GM12864 (cell line): Measurements from ENCODE around the gene RBM38.

Experiments used
- DNase-seq: peaks from one replicate; pipeline ENCODE4 v3.0.0-alpha.2; 2011; ENCODE audit warnings: low read depth
- H3K4me3 ChIP-seq: 2 replicates; pipeline ENCODE4 v1.5.1; 2011; ENCODE audit warnings: mild to moderate bottlenecking, low read depth, low read length, control low read depth
- TF ChIP-seq, protein P1 (sequence below): IDR thresholded peaks from 2 replicates; pipeline ENCODE4 v1.5.1; 2011; ENCODE audit warnings: low read depth, mild to moderate bottlenecking, moderate library complexity, low read length, control low read depth, inconsistent platforms; ENCODE audit errors: missing control alignments

The RBM38 gene

DNA sequence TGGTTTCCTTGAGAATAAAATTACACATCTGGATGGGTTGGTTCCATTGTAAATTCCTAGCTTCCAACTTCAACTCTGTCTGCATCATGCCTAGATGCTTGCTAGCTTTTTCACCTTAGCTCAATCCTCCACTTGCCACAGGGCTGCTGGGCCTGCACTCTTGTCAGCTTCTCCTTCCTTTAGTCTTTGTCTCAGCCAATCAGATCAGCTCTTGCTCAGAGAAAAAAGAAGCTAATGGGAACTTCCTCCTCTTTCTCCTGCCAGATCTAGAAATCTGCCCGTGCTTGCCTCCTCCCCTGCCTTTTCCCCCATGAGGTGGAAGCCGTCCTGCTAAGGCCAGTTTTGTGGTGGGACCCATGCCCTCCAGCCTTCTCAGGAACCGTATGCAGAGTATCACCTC, 21.6 kb upstream of the RBM38 start:
- TF ChIP-seq, protein P1, sequence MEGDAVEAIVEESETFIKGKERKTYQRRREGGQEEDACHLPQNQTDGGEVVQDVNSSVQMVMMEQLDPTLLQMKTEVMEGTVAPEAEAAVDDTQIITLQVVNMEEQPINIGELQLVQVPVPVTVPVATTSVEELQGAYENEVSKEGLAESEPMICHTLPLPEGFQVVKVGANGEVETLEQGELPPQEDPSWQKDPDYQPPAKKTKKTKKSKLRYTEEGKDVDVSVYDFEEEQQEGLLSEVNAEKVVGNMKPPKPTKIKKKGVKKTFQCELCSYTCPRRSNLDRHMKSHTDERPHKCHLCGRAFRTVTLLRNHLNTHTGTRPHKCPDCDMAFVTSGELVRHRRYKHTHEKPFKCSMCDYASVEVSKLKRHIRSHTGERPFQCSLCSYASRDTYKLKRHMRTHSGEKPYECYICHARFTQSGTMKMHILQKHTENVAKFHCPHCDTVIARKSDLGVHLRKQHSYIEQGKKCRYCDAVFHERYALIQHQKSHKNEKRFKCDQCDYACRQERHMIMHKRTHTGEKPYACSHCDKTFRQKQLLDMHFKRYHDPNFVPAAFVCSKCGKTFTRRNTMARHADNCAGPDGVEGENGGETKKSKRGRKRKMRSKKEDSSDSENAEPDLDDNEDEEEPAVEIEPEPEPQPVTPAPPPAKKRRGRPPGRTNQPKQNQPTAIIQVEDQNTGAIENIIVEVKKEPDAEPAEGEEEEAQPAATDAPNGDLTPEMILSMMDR, result no peak
- H3K4me3 ChIP-seq, result no peak overlapping the region
- DNase-seq, result no peak

DNA sequence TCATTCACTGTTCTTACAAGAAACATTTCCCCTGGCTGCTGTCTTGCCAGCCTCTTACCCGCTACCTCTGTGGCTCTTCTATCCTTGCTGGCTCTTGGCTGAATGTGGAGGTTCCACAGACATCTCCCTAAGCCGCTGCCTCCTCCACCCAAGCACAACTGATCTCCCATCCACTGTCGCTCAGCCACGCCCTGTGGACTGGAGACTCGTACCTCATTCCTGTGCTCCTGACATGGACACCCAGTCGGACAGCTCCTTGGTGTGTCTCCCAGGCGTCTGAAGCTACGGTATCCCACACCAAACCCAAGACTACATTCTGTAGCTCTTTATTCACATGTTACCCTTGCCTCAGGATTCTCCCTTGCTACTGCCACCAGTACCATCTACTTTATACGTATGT, 20.9 kb upstream of the RBM38 start:
- TF ChIP-seq, protein P1, result no peak
- H3K4me3 ChIP-seq, result no peak overlapping the region
- no peak for DNase-seq

DNA sequence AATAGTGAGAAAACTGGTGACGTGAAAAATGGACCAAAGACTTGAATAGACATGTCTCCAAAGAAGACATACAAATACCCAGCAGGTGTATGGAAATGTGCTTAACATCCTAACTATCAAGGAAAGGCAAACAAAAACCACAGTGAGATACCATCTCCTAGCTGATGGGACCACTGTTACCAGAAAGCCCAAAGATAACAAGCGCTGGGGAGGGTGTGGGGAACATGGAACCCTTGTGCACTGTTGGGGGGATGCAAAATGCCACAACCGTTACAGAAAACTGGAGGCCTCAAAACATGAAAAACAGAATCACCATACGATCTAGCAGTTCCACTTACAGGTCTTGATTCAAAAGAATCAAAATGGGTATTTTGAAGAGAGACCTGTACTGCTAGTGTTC, 19.8 kb upstream of the RBM38 start:
- no peak for DNase-seq
- TF ChIP-seq, protein P1, result no peak
- no peak overlapping the region for H3K4me3 ChIP-seq

DNA sequence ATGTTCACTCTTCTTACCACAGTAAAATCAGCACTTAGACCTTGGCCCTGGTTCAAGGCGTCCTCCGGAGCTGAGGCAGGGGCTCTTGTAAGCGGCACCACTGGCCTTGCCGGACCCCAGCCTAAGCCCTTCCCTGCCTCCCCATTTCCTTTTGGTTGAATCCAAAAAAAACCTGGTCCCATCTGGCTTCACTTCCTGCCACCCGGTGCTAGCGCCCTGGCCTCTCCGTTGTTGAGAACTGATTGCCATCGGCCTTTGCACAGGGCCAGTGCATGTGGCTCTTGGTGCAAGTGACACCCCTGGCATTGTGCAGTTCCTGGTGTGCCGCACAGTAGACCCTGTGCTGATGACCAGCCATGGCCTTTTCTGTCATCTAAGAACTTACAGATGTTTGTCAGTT, 19.0 kb upstream of the RBM38 start:
- no peak overlapping the region for H3K4me3 ChIP-seq
- TF ChIP-seq, protein P1, result no peak
- DNase-seq, result no peak

DNA sequence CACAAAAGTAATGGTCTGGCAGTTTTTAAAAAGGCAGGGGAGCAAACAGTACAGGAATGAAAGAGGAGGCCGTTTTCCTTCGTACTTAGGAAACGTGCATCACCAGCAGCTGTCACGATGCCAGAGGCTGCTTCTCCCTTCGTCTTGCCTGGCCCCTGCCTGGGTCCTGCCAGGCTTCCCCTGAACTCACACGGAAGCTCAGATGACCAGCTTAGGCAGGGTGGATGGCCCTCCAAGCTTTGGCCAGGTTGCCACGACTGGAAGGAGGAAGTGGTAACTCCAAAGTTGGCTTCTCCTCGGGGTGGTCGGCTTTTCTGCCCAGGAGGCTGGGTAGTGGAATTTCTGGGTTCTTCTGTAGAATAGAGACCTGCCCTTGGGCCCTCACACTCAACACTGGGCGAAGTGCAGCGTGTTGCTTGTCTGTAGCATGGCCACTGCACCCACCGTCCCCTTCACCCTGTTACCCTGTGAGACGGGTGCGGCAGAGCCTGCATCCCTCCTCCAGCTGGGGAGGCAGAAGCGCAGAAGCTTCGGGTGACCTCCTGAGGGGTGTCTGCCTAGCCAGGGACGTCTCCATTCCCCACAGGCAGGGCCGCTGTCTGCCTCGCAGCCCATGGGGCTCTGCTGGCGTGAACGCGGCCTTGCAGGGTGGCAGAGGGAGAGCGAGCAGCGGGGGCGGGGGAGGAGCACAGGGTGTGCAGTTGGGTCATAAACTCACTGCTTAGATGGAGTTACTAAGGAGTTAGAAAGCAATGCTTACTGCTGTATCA, 18.4 kb upstream of the RBM38 start:
- TF ChIP-seq, protein P1, result no peak
- DNase-seq, result no peak
- H3K4me3 ChIP-seq, result no peak overlapping the region

DNA sequence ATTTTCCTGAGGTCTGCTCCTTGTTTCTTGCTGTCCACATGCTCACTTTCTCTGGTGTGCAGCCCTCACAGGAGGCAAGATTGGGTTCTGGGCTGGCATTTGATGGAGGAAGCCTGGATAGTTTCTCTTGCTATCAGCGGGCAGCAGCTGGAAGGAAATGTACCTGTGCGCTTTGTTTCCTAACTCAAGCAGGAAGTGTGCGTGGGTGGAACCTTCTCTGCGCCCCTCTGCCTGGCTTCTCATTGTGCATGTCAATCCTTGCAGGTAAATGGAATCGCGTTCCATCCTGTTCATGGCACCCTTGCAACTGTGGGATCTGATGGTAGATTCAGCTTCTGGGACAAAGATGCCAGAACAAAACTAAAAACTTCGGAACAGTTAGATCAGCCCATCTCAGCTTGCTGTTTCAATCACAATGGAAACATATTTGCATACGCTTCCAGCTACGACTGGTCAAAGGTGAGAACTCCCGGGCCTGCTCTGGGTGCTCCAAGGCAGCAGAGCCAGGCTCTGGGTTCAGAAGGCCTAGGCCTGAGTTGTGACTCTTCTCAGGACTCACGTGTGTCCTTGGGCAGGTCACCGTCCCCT, 16.8 kb upstream of the RBM38 start:
- TF ChIP-seq, protein P1, result no peak
- no peak for DNase-seq

More for the DNA sequence above, 16.8 kb upstream of the RBM38 start:
- no peak overlapping the region for H3K4me3 ChIP-seq
